Activated T-helper 2 cell treated with anti-CD3 and anti-CD28 coated beads, Interferon-gamma antibody, Interleukin-2, Interleukin-4, amounts not matched to agents 10 μg/mL and 5 μg/mL and 100 μg/mL, durations not matched to agents 14 hours and 24 hours and 36 hours (primary cell): ENCODE measurements around the gene UVRAG. TPM values are rescaled to one million over a fixed set of nuclear protein-coding genes. Genes with fewer than 3 reads are reported as not detected.
"Not testable (repeated sequence)": the region's sequence is repeated elsewhere in the genome, so short reads cannot be mapped to it uniquely, and the experiment has no call there.

ENCODE experiments used
- DNase-seq: peaks from one replicate; pipeline ENCODE4 v3.0.0; 2021; ENCODE audit warnings: low spot score
- H3K27ac Mint-ChIP-seq: one replicate; pipeline ENCODE4 v1.8.0; 2021; ENCODE audit warnings: mixed read lengths
- H3K27me3 Mint-ChIP-seq: one replicate; pipeline ENCODE4 v1.8.0; 2021; ENCODE audit warnings: low read depth, mixed read lengths
- H3K36me3 Mint-ChIP-seq: one replicate; pipeline ENCODE4 v1.8.0; 2021; ENCODE audit warnings: low read depth, mixed read lengths
- H3K4me1 Mint-ChIP-seq: one replicate; pipeline ENCODE4 v1.8.0; 2021; ENCODE audit warnings: low read depth, mixed read lengths
- H3K4me3 Mint-ChIP-seq: one replicate; pipeline ENCODE4 v1.8.0; 2021; ENCODE audit warnings: low read depth, mild to moderate bottlenecking, moderate library complexity, mixed read lengths
- H3K9me3 Mint-ChIP-seq: one replicate; pipeline ENCODE4 v1.8.0; 2021; ENCODE audit warnings: mixed read lengths
- intact Hi-C: fragments of 100-400 bp; cut with micrococcal nuclease; formaldehyde crosslinking; loops from one replicate; pipeline ENCODE4 v1.15.1; 2023
- total RNA-seq: library from RNA; stranded (reverse); gene quantifications from 2 replicates; pipeline ENCODE4 v1.2.3, GENCODE V29; 2022

The UVRAG gene
- total RNA-seq, 1 donor from 2014 or later, result 23.3 TPM

- H3K9me3 Mint-ChIP-seq, intact Hi-C loops, H3K27ac Mint-ChIP-seq, H3K36me3 Mint-ChIP-seq, H3K4me1 Mint-ChIP-seq, H3K27me3 Mint-ChIP-seq, H3K4me3 Mint-ChIP-seq, DNase-seq: not testable (repeated sequence)
Observed at GRCh38 chr11:76081084-76081483, 266.1 kb downstream of the UVRAG start.

GRCh38 chr11:76083563-76084451 lies 268.8 kb downstream of the UVRAG start:
- H3K36me3 Mint-ChIP-seq, result peaks cover 3% of the 10 kb centered on the region
- no peaks in the 10 kb centered on the region for H3K27me3 Mint-ChIP-seq
- no peaks in the 10 kb centered on the region for H3K4me1 Mint-ChIP-seq
- no peak overlapping the region for H3K4me3 Mint-ChIP-seq
- DNase-seq, result no peak
- no peaks in the 10 kb centered on the region for H3K9me3 Mint-ChIP-seq
- no peak overlapping the region for H3K27ac Mint-ChIP-seq
- intact Hi-C loops, result no loop called here

GRCh38 chr11:76085270-76085669 lies 270.3 kb downstream of the UVRAG start:
- Mint-ChIP-seq H3K4me3 (no peak overlapping the region), H3K27me3 (no peaks in the 10 kb centered on the region), H3K9me3 (no peaks in the 10 kb centered on the region), H3K36me3 (no peaks in the 10 kb centered on the region), H3K4me1 (no peaks in the 10 kb centered on the region), H3K27ac (no peak overlapping the region)
- intact Hi-C loops, result no loop called here
- DNase-seq, result no peak

GRCh38 chr11:76086743-76087635 lies 272.0 kb downstream of the UVRAG start:
- Mint-ChIP-seq H3K36me3 (peaks cover 4% of the 10 kb centered on the region), H3K9me3 (peaks cover 14% of the 10 kb centered on the region), H3K4me3 (no peak overlapping the region), H3K27me3 (no peaks in the 10 kb centered on the region), H3K27ac (no peak overlapping the region), H3K4me1 (no peaks in the 10 kb centered on the region)
- no peak for DNase-seq
- intact Hi-C loops, result no loop called here

GRCh38 chr11:76087749-76088148 lies 272.7 kb downstream of the UVRAG start:
- Mint-ChIP-seq H3K4me1 (no peaks in the 10 kb centered on the region), H3K36me3 (peaks cover 7% of the 10 kb centered on the region), H3K9me3 (peaks cover 14% of the 10 kb centered on the region), H3K4me3 (no peak overlapping the region), H3K27me3 (no peaks in the 10 kb centered on the region), H3K27ac (no peak overlapping the region)
- no peak for DNase-seq
- intact Hi-C loops, result no loop called here

GRCh38 chr11:76088511-76088910 lies 273.5 kb downstream of the UVRAG start:
- Mint-ChIP-seq H3K9me3 (peaks cover 14% of the 10 kb centered on the region), H3K27ac (no peak overlapping the region), H3K27me3 (no peaks in the 10 kb centered on the region), H3K36me3 (peaks cover 7% of the 10 kb centered on the region), H3K4me3 (no peak overlapping the region), H3K4me1 (no peaks in the 10 kb centered on the region)
- intact Hi-C loops, result no loop called here
- no peak for DNase-seq

- Mint-ChIP-seq H3K36me3 (peaks cover 7% of the 10 kb centered on the region), H3K4me1 (no peaks in the 10 kb centered on the region), H3K27ac (no peak overlapping the region), H3K27me3 (no peaks in the 10 kb centered on the region), H3K9me3 (peaks cover 14% of the 10 kb centered on the region), H3K4me3 (no peak overlapping the region)
- intact Hi-C loops, result no loop called here
- no peak for DNase-seq
Observed at GRCh38 chr11:76090174-76090573, 275.2 kb downstream of the UVRAG start.

- DNase-seq, result no peak
- no peaks in the 10 kb centered on the region for H3K4me1 Mint-ChIP-seq
- H3K27ac Mint-ChIP-seq, result no peak overlapping the region
- peaks cover 14% of the 10 kb centered on the region for H3K9me3 Mint-ChIP-seq
- H3K36me3 Mint-ChIP-seq, result peaks cover 7% of the 10 kb centered on the region
- no peaks in the 10 kb centered on the region for H3K27me3 Mint-ChIP-seq
- intact Hi-C loops, result no loop called here
- no peak overlapping the region for H3K4me3 Mint-ChIP-seq
Observed at GRCh38 chr11:76090821-76091220, 275.8 kb downstream of the UVRAG start.

- H3K36me3 Mint-ChIP-seq, result peaks cover 7% of the 10 kb centered on the region
Observed at GRCh38 chr11:76094740-76095139, 279.7 kb downstream of the UVRAG start.

GRCh38 chr11:76095891-76096290 lies 280.9 kb downstream of the UVRAG start:
- Mint-ChIP-seq H3K9me3 (peaks cover 10% of the 10 kb centered on the region), H3K36me3 (peaks cover 7% of the 10 kb centered on the region), H3K4me3 (no peak overlapping the region), H3K4me1 (no peaks in the 10 kb centered on the region), H3K27me3 (no peaks in the 10 kb centered on the region), H3K27ac (no peak overlapping the region)
- intact Hi-C loops, result no loop called here
- DNase-seq, result no peak

More at GRCh38 chr11:76094740-76095139, 279.7 kb downstream of the UVRAG start:
- H3K4me1 Mint-ChIP-seq, result no peaks in the 10 kb centered on the region
- H3K9me3 Mint-ChIP-seq, result peaks cover 14% of the 10 kb centered on the region
- H3K27me3 Mint-ChIP-seq, result no peaks in the 10 kb centered on the region
- intact Hi-C loops, result no loop called here
- no peak overlapping the region for H3K4me3 Mint-ChIP-seq
- DNase-seq, result no peak
- no peak overlapping the region for H3K27ac Mint-ChIP-seq

GRCh38 chr11:76096552-76096951 lies 281.5 kb downstream of the UVRAG start:
- Mint-ChIP-seq H3K4me1 (no peaks in the 10 kb centered on the region), H3K9me3 (peaks cover 4% of the 10 kb centered on the region), H3K27ac (no peak overlapping the region), H3K36me3 (peaks cover 3% of the 10 kb centered on the region), H3K4me3 (no peak overlapping the region), H3K27me3 (no peaks in the 10 kb centered on the region)
- no peak for DNase-seq
- intact Hi-C loops, result no loop called here

- H3K9me3 Mint-ChIP-seq, result no peaks in the 10 kb centered on the region
- no peak overlapping the region for H3K4me3 Mint-ChIP-seq
- H3K27ac Mint-ChIP-seq, result no peak overlapping the region
- H3K27me3 Mint-ChIP-seq, result no peaks in the 10 kb centered on the region
- DNase-seq, result no peak
- intact Hi-C loops, result no loop called here
- no peaks in the 10 kb centered on the region for H3K4me1 Mint-ChIP-seq
- H3K36me3 Mint-ChIP-seq, result no peaks in the 10 kb centered on the region
Observed at GRCh38 chr11:76102802-76103201, 287.8 kb downstream of the UVRAG start.

- H3K27me3 Mint-ChIP-seq, result no peaks in the 10 kb centered on the region
- H3K9me3 Mint-ChIP-seq, result no peaks in the 10 kb centered on the region
- H3K36me3 Mint-ChIP-seq, result no peaks in the 10 kb centered on the region
- no peak overlapping the region for H3K27ac Mint-ChIP-seq
- intact Hi-C loops, result no loop called here
- no peak for DNase-seq
- H3K4me1 Mint-ChIP-seq, result no peaks in the 10 kb centered on the region
- no peak overlapping the region for H3K4me3 Mint-ChIP-seq
Observed at GRCh38 chr11:76103460-76103859, 288.4 kb downstream of the UVRAG start.
